GM21360 (cell line): ENCODE measurements around the gene VPS13D.
"Not testable (repeated sequence)": the region's sequence is repeated elsewhere in the genome, so short reads cannot be mapped to it uniquely, and the experiment has no call there.

Experiments used
- ATAC-seq: cut with Tn5 transposase; IDR thresholded peaks from one replicate; pipeline ENCODE4 v1.9.1; 2021; ENCODE audit warnings: mild to moderate bottlenecking, moderate library complexity; ENCODE audit not compliant: unreplicated experiment

VPS13D gene

GRCh38 chr1:12506281-12507280 is 276.8 kb downstream of the VPS13D start:
- no peak for ATAC-seq

- no peak for ATAC-seq
Measured at GRCh38 chr1:12507631-12508030, 277.8 kb downstream of the VPS13D start.

GRCh38 chr1:12508849-12509248 is 279.0 kb downstream of the VPS13D start:
- no peak for ATAC-seq

GRCh38 chr1:12511128-12511484 is 281.3 kb downstream of the VPS13D start:
- ATAC-seq: no peak

- ATAC-seq: no peak
Measured at GRCh38 chr1:12511516-12512468, 282.0 kb downstream of the VPS13D start.

- ATAC-seq: no peak
Measured at GRCh38 chr1:12513181-12513580, 283.4 kb downstream of the VPS13D start.

GRCh38 chr1:12514590-12514989 is 284.8 kb downstream of the VPS13D start:
- ATAC-seq: no peak

- no peak for ATAC-seq
Measured at GRCh38 chr1:12515234-12515633, 285.4 kb downstream of the VPS13D start.

GRCh38 chr1:12516741-12517140 is 286.9 kb downstream of the VPS13D start:
- no peak for ATAC-seq

GRCh38 chr1:12518931-12519692 is 289.3 kb downstream of the VPS13D start:
- ATAC-seq: no peak

- ATAC-seq: no peak
Measured at GRCh38 chr1:12519693-12520364, 290.0 kb downstream of the VPS13D start.

GRCh38 chr1:12521096-12521495 is 291.3 kb downstream of the VPS13D start:
- ATAC-seq: no peak

GRCh38 chr1:12522780-12523179 is 292.9 kb downstream of the VPS13D start:
- not testable (repeated sequence) for ATAC-seq

- no peak for ATAC-seq
Measured at GRCh38 chr1:12524266-12524665, 294.4 kb downstream of the VPS13D start.

GRCh38 chr1:12525311-12526181 is 295.7 kb downstream of the VPS13D start:
- ATAC-seq: no peak

- no peak for ATAC-seq
Measured at GRCh38 chr1:12527564-12527963, 297.7 kb downstream of the VPS13D start.

GRCh38 chr1:12528021-12528852 is 298.4 kb downstream of the VPS13D start:
- ATAC-seq: no peak

- no peak for ATAC-seq
Measured at GRCh38 chr1:12529640-12530174, 299.9 kb downstream of the VPS13D start.
